SU-DHL-6 (cell line): ENCODE data around the gene LY6G6D.

Experiments used
- EZH2phosphoT487 ChIP-seq: fragments of 200-600 bp; sonication (generic), shearing (Covaris generic); conservative IDR thresholded peaks from 2 replicates; pipeline ENCODE4 v1.6.1; 2018; ENCODE audit warnings: mild to moderate bottlenecking, antibody characterized with exemption, low read length, moderate library complexity, mixed read lengths
- TF ChIP-seq, protein P1 (sequence below): fragments of 200-600 bp; sonication (generic); IDR thresholded peaks from one replicate; pipeline ENCODE4 v1.5.1; 2017; ENCODE audit warnings: antibody characterized with exemption, mild to moderate bottlenecking, low read length, moderate library complexity; ENCODE audit not compliant: insufficient read depth, poor library complexity, severe bottlenecking

DNA sequence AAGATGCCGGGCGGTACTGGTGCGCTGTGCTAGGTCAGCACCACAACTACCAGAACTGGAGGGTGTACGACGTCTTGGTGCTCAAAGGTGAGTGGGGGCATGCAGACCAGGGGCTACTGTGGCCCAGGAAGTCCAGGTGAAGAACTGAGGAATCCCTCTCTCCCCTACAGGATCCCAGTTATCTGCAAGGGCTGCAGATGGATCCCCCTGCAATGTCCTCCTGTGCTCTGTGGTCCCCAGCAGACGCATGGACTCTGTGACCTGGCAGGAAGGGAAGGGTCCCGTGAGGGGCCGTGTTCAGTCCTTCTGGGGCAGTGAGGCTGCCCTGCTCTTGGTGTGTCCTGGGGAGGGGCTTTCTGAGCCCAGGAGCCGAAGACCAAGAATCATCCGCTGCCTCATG is 7.4 kb upstream of the LY6G6D start:
- TF ChIP-seq, protein P1, sequence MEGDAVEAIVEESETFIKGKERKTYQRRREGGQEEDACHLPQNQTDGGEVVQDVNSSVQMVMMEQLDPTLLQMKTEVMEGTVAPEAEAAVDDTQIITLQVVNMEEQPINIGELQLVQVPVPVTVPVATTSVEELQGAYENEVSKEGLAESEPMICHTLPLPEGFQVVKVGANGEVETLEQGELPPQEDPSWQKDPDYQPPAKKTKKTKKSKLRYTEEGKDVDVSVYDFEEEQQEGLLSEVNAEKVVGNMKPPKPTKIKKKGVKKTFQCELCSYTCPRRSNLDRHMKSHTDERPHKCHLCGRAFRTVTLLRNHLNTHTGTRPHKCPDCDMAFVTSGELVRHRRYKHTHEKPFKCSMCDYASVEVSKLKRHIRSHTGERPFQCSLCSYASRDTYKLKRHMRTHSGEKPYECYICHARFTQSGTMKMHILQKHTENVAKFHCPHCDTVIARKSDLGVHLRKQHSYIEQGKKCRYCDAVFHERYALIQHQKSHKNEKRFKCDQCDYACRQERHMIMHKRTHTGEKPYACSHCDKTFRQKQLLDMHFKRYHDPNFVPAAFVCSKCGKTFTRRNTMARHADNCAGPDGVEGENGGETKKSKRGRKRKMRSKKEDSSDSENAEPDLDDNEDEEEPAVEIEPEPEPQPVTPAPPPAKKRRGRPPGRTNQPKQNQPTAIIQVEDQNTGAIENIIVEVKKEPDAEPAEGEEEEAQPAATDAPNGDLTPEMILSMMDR, result no peak
- TF ChIP-seq EZH2phosphoT487, result no peak
